ENCODE results near the gene ZNRF3.

DNA sequence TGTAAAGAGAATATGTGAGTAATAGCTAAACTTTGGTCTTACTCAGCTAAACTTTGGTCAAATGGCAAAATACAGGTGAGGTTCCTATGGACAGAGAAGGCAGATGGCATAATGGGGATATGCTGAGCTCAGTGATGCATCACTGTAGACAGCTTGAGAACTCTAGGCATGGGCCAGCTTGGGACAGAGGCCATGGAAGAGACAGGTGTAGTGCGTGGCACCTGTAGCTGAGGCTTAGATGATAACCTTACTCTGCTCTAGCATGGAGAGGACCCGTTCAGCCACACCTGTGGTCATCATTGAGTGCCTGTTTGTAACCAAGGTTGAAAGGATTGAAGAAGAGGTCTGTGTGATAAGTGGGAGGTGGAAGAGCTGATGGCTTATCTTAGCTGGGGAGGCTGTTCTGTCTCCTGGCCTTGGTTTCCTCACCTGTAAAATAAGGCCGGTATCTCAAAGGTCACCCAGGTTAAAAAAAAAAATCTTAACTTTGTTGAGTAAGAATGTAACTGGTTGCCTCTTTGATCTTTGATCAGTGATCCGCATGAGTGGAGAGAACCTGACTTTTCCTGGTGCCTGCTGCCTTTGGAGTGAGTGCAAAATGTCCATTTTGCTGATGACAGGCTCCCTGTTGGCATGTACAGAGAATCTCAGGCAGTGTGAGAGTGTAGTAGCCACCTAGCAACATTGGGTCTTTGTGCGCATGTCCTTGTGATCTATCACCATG, 48.6 kb downstream of the ZNRF3 start:
- TF ChIP-seq, protein P1, sequence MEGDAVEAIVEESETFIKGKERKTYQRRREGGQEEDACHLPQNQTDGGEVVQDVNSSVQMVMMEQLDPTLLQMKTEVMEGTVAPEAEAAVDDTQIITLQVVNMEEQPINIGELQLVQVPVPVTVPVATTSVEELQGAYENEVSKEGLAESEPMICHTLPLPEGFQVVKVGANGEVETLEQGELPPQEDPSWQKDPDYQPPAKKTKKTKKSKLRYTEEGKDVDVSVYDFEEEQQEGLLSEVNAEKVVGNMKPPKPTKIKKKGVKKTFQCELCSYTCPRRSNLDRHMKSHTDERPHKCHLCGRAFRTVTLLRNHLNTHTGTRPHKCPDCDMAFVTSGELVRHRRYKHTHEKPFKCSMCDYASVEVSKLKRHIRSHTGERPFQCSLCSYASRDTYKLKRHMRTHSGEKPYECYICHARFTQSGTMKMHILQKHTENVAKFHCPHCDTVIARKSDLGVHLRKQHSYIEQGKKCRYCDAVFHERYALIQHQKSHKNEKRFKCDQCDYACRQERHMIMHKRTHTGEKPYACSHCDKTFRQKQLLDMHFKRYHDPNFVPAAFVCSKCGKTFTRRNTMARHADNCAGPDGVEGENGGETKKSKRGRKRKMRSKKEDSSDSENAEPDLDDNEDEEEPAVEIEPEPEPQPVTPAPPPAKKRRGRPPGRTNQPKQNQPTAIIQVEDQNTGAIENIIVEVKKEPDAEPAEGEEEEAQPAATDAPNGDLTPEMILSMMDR (IDR thresholded peaks at IDR 0.05; ENCODE audit: insufficient read depth, low read length, poor library complexity, severe bottlenecking) = no peak
- TF ChIP-seq EZH2phosphoT487 (conservative IDR thresholded peaks at IDR 0.05; ENCODE audit: low read length) = no peak

All from SU-DHL-6 (cell line).